Endometrial microvascular endothelial cells (primary cell): ENCODE measurements around the gene E2F6. TPM values are rescaled to one million over a fixed set of nuclear protein-coding genes. Genes with fewer than 3 reads are reported as not detected.

Experiments
- in situ Hi-C: cut with HindIII; loops from 2 replicates; pipeline ENCODE4 v1.10.0; 2017; ENCODE audit warnings: low sequenced_read_pairs, low pct_unique_long_range_greater_than_20kb; ENCODE audit errors: inconsistent ontology term
- total RNA-seq: library from RNA; depleted of rRNA; stranded (reverse); fragments of >200 nt; gene quantifications from one replicate; pipeline ENCODE4 v1.2.3, GENCODE V29; 2015; ENCODE audit errors: inconsistent ontology term

Gene E2F6
- total RNA-seq = 26.6 TPM

GRCh38 chr2:11465485-11466306 lies at the start of gene E2F6:
E2F6 (minus strand) TSS chr2:11466161; CDS start chr2:11465879, 282 bp downstream.
- in situ Hi-C loops = no loop called here

- in situ Hi-C loops = no loop called here
Measured at GRCh38 chr2:11515490-11515981, 49.6 kb upstream of the E2F6 start.

GRCh38 chr2:11514904-11515303 lies 48.9 kb upstream of the E2F6 start:
- in situ Hi-C loops = no loop called here

- in situ Hi-C loops = no loop called here
Measured at GRCh38 chr2:11514081-11514730, 48.2 kb upstream of the E2F6 start.

- in situ Hi-C loops = no loop called here
Measured at GRCh38 chr2:11513319-11513718, 47.4 kb upstream of the E2F6 start.

- in situ Hi-C loops = no loop called here
Measured at GRCh38 chr2:11512431-11512830, 46.5 kb upstream of the E2F6 start.

- in situ Hi-C loops = no loop called here
Measured at GRCh38 chr2:11509657-11510360, 43.8 kb upstream of the E2F6 start.

- in situ Hi-C loops = no loop called here
Measured at GRCh38 chr2:11508279-11508678, 42.3 kb upstream of the E2F6 start.

- in situ Hi-C loops = no loop called here
Measured at GRCh38 chr2:11507517-11507916, 41.6 kb upstream of the E2F6 start.

GRCh38 chr2:11506611-11506969 lies 40.6 kb upstream of the E2F6 start:
- in situ Hi-C loops = no loop called here

GRCh38 chr2:11505652-11506610 lies 40.0 kb upstream of the E2F6 start:
- in situ Hi-C loops = no loop called here

GRCh38 chr2:11503354-11503927 lies 37.5 kb upstream of the E2F6 start:
- in situ Hi-C loops = no loop called here

- in situ Hi-C loops = no loop called here
Measured at GRCh38 chr2:11502740-11503292, 36.9 kb upstream of the E2F6 start.

- in situ Hi-C loops = no loop called here
Measured at GRCh38 chr2:11500702-11501303, 34.8 kb upstream of the E2F6 start.

GRCh38 chr2:11499081-11499743 lies 33.3 kb upstream of the E2F6 start:
- in situ Hi-C loops = no loop called here

- in situ Hi-C loops = no loop called here
Measured at GRCh38 chr2:11498543-11499034, 32.6 kb upstream of the E2F6 start.
